K562 (cell line): Measurements from ENCODE around the gene ANK2. TPM values are rescaled to one million over a fixed set of nuclear protein-coding genes. Genes with fewer than 3 reads are reported as not detected.

ENCODE experiments used
- AFF4 ChIP-seq: sonication (generic); formaldehyde crosslinking; IDR thresholded peaks from 2 replicates; pipeline ENCODE4 v1.8.0; 2023; ENCODE audit warnings: mild to moderate bottlenecking, missing genetic modification reagents
- HDGF ChIP-seq: fragments of 450-650 bp; IDR thresholded peaks from 2 replicates; pipeline ENCODE4 v1.6.1; 2016
- RCOR1 ChIP-seq, 2 experiments: IDR thresholded peaks; 2 replicates each; pipeline ENCODE4 v1.6.1; 2012; ENCODE audit warnings: low read depth in 2 of 2, low read length in 2 of 2, borderline replicate concordance in 1 of 2, improper control_type of control experiment in 1 of 2
- REST ChIP-seq, 2 experiments: fragments of 450-650 bp; formaldehyde crosslinking in 1 of 2; IDR thresholded peaks; 2 replicates each; pipeline versions ENCODE4 v1.4.0 to v1.6.1; 2014 to 2020; ENCODE audit warnings: mild to moderate bottlenecking in 2 of 2, borderline replicate concordance in 1 of 2, low read depth in 1 of 2
- polyA plus RNA-seq, 8 experiments: library from polyadenylated mRNA; depleted of rRNA in 4 of 8; stranded (reverse) in 5 of 8; unstranded in 3 of 8; fragments of >200 nt; fragmentation: Nextera tagmentation in 2 of 8; fragmentation: Illumina TruSeq in 1 of 8; extraction: Ambion mirVana in 2 of 8; extraction: Trizol in 1 of 8; gene quantifications; 2 replicates each; pipeline versions ENCODE4 v1.2.1 to v1.2.3, GENCODE V29; 2011 to 2014; ENCODE audit warnings: inconsistent platforms in 1 of 8, missing spikeins in 1 of 8
- total RNA-seq, 7 experiments: library from RNA; depleted of rRNA in 6 of 7; stranded (reverse); fragments of >200 nt in 6 of 7; fragmentation: Illumina TruSeq in 2 of 7; extraction: Trizol in 2 of 7; gene quantifications; 2 replicates each; pipeline versions ENCODE4 v1.2.1 to v1.2.3, GENCODE V29; 2011 to 2021; ENCODE audit warnings: low replicate concordance in 1 of 7

The ANK2 gene
- total and polyA plus RNA-seq, 9 of the 15 experiments (the other 6 are each of a cell fraction or from before 2014, with no cell fraction given), result 0.07 to 0.24 TPM; not detected in 7

GRCh38 chr4:113101669-113102068 is 52.2 kb downstream of the ANK2 start (continued):
- TF ChIP-seq REST (IDR thresholded peaks at IDR 0.05; ENCODE audit: borderline replicate concordance) (no peak), REST (CRISPR knock-in tag; IDR thresholded peaks at IDR 0.05; ENCODE audit: low read depth) (no peak), RCOR1 (IDR thresholded peaks at IDR 0.05; ENCODE audit: borderline replicate concordance in 1 of 2, low read depth in 2 of 2, low read length in 2 of 2) (no peak), HDGF (no peak), AFF4 (CRISPR knock-in tag) (no peak)
